Measurements from ENCODE around the gene CISTR.

Gene CISTR

DNA sequence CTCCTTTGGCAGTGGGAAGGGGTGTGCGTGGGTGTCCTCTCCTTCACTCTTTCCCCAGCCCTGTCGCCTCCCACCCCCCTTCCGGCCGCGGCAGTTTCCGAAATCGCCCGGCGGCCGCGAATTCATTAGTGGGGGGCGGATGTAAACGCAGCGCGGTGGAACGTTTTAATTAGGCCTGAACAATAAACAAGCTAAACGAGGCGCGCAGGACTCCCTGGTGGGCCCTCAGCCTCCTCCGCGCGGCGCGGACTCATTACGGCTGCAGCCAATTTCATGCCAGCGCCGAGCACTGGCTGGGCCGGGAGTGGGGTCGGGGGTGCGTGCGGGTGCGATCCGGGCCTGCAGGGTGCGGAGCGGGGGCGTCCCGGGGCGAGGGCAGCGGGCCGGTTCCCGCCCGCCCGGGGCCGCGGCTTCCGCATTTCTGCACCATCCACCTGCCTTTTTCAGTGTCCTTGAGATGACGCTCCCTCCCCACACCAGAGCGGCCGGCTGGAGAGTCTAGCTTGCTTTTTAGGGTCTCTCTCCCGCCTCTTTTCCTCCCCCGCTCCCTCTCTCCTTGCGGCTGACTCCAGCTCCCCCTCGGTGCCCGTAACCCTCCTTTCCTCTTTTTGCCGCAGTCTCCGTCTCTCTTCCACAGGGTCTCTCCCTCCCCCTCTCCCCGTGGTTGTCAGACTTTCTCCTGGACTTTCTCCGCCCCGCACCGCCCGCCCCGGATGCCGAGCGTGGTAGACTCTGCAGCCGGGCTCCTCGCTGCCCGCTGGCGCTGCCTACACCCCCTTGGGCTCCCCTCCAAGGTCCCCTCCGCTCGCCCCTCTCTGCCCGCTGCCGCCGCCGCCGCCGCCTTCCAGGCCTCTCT is at the start of gene CISTR:
TSS of gene CISTR (minus strand) at position 644 of the 856 bp plus-strand sequence.
- TF ChIP-seq, protein P1, sequence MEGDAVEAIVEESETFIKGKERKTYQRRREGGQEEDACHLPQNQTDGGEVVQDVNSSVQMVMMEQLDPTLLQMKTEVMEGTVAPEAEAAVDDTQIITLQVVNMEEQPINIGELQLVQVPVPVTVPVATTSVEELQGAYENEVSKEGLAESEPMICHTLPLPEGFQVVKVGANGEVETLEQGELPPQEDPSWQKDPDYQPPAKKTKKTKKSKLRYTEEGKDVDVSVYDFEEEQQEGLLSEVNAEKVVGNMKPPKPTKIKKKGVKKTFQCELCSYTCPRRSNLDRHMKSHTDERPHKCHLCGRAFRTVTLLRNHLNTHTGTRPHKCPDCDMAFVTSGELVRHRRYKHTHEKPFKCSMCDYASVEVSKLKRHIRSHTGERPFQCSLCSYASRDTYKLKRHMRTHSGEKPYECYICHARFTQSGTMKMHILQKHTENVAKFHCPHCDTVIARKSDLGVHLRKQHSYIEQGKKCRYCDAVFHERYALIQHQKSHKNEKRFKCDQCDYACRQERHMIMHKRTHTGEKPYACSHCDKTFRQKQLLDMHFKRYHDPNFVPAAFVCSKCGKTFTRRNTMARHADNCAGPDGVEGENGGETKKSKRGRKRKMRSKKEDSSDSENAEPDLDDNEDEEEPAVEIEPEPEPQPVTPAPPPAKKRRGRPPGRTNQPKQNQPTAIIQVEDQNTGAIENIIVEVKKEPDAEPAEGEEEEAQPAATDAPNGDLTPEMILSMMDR (IDR thresholded peaks at IDR 0.05; ENCODE audit: extremely low read depth, missing control alignments), result no peak
- peak; percentile 81 for DNase-seq (ENCODE audit: low spot score)

DNA sequence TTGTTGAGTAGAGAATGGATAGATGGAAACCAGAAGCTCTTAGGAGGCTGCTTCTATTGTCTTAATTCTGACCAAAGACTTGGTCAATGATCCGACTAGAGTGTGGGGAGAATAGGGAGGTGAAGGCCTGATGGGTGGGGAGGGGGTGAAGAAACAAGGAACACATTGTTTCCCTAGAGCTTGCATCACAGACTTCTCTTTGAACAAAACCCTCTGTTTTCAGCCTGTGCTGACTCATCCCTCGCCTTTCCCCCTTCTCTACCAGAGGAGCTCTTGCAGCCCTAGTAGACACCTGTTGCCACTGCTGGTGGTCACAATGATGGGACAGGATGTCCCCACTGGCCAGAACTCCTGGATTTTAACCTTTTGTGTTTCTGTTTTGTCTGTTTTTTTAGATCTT is 46.8 kb upstream of the CISTR start:
- TF ChIP-seq, protein P1 (IDR thresholded peaks at IDR 0.05; ENCODE audit: extremely low read depth, missing control alignments), result no peak
- DNase-seq (ENCODE audit: low spot score), result no peak

DNA sequence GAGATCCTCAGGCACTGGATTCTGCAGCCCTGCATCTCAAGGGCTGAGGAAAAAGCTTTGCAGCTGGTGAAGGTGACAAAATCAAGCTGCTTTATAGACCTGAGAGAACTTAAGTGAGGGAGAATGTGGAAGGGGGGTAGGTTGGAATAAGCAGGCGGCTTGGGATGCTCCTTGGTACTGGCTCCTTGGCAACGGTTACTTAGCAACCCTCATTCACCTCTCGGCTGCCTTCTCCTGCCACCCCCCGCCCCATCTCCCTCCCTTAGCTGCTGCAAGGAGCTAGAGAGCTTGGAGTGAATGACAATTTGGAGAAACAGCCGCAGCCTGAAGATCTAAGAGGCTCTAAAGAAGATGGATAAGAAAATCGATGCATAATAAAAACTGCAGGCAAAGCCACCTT is 44.1 kb upstream of the CISTR start:
- TF ChIP-seq, protein P1 (IDR thresholded peaks at IDR 0.05; ENCODE audit: extremely low read depth, missing control alignments), result no peak
- DNase-seq (ENCODE audit: low spot score), result no peak

DNA sequence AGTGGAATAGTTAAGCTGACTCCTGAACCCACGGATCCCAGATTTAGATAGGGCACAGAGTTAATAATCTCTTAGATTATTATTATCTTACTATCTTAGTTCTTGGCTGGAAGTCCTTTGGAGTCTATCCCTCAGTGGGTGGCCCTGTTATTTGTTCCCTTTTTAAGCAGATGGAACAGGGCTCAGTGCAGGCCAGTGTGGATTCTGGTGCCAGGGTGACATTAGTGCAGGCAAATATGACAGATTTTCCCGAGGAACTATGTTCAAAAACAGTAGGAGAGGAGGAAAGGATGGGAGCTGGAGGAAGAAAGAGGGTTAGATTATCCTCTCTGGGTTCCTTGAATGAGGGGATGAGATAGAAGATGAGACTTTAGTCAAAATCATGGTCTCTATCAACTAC is 41.4 kb upstream of the CISTR start:
- TF ChIP-seq, protein P1 (IDR thresholded peaks at IDR 0.05; ENCODE audit: extremely low read depth, missing control alignments), result no peak
- DNase-seq (ENCODE audit: low spot score), result no peak

DNA sequence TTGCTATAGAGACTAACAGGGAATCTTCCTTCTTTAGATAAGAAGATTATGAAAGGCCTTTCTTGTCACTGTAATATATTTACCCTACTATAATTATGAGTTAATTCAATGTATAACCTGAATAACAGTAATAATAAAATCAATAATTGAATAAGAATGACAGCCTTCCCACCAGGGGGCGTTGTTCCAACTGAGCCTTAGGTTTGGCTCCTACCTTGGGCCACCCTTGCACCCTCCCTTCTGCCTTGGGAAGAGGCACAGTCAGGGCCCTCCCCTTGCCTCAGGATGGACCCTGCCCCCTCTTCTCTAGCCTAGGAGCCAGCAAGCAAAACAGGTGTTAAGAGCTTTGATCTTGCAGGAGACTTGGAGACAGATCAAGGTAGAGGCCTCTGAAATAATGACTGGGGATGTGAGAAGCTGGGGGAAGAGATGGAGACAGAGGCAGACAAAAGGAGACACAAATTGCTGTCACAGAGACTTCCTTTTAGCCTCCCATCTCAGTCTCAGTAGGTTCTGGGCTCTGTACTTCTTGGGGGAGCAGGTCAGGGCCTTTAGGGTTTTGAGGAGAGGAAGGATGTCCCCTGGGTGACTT is 40.1 kb upstream of the CISTR start:
- TF ChIP-seq, protein P1 (IDR thresholded peaks at IDR 0.05; ENCODE audit: extremely low read depth, missing control alignments), result peak; percentile 19
- DNase-seq (ENCODE audit: low spot score), result peak; percentile 13

DNA sequence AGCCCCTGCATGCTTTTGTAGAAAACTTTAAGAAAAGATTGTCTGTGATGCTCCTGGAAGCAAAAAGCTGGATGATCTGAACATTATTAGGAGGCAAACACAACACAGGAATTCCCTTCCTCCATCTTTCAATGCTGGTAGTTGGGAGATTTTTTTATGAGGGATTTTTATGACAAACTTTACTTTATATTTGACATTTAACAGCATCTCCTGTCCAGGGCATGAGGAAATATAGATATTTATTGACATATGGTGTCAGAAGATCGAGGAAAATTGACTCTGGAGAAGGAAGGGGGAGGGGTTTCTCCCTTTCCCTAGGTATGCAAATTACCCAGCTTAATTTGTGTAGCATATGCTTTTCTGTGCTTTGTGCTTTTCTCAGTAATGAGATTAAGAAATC is 37.8 kb upstream of the CISTR start:
- DNase-seq (ENCODE audit: low spot score), result no peak
- TF ChIP-seq, protein P1 (IDR thresholded peaks at IDR 0.05; ENCODE audit: extremely low read depth, missing control alignments), result no peak

DNA sequence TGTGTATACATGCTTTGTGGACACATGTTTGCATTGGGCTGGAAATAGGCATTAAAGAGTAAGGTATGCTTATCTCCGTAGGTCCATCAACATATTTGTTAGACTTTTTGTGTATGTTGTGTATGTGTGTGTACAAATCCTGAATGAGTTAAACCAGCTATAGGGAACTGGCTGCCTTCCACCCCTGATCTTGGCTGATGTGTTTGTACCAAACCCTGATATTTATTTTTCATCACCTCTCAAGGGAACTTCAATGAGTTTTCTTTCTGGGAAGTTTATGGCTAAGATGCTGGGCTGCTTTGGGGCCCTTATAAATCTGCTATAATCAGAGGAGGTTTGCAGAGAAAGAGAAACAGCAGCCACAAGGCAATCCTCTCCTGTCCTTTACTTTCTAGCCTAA is 37.1 kb upstream of the CISTR start:
- DNase-seq (ENCODE audit: low spot score), result no peak
- TF ChIP-seq, protein P1 (IDR thresholded peaks at IDR 0.05; ENCODE audit: extremely low read depth, missing control alignments), result no peak
